ENCODE measurements around the gene C17orf114.

C17orf114 gene

DNA sequence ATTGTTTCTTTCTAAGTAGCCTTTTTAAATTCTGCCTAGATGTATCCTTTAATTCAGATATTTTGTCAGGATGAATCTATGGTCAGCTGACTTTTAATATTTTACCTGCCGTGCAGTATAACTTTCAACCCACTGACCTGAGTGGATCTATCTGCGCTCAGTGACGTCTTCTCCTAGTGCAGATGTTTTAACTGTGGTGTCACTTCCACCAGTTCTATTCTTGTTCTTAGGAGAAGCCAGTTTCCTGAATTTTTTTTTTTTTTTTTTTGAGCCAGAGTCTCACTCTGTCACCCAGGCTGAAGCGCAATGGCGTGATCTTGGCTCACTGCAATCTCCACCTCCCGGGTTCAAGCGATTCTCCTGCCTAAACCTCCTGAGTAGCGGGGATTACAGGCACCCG lies 35.4 kb downstream of the C17orf114 start:
- ChIA-PET POLR2A (no interaction called here), CTCF (no interaction called here)
- Histone ChIP-seq H3K36me3 (ENCODE audit: control insufficient read depth in 2 of 2, insufficient read depth in 1 of 2, low read length in 2 of 2) (no peaks in the 10 kb centered on the region), H3K4me1 (ENCODE audit: control insufficient read depth, insufficient read depth, low read length) (no peaks in the 10 kb centered on the region), H3K9me3 (ENCODE audit: control insufficient read depth, insufficient read depth, low read depth, low read length) (no peaks in the 10 kb centered on the region), H3K4me3 (ENCODE audit: low read depth, low read length) (no peak overlapping the region), H3K27ac (ENCODE audit: extremely low read depth, low read depth, low read length) (no peak overlapping the region)
- no peak for TF ChIP-seq ZSCAN30 (tag by site-specific recombination; IDR thresholded peaks at IDR 0.05)
- no peak for TF ChIP-seq ZNF768 (tag by site-specific recombination; IDR thresholded peaks at IDR 0.05)
- TF ChIP-seq ZNF24 (tag by site-specific recombination; IDR thresholded peaks at IDR 0.05), result no peak
- TF ChIP-seq ZNF248 (tag by site-specific recombination; IDR thresholded peaks at IDR 0.05), result no peak
- TF ChIP-seq ZNF704 (tag by site-specific recombination; IDR thresholded peaks at IDR 0.05), result no peak
- TF ChIP-seq ZNF600 (tag by site-specific recombination; IDR thresholded peaks at IDR 0.05), result no peak
- no peak for TF ChIP-seq ZNF670 (tag by site-specific recombination; IDR thresholded peaks at IDR 0.05; ENCODE audit: low read depth)
- no peak for TF ChIP-seq ZNF214 (tag by site-specific recombination; IDR thresholded peaks at IDR 0.05; ENCODE audit: borderline replicate concordance)
- no peak for TF ChIP-seq MYNN (tag by site-specific recombination; IDR thresholded peaks at IDR 0.05; ENCODE audit: borderline replicate concordance)
- TF ChIP-seq ZNF777 (tag by site-specific recombination; IDR thresholded peaks at IDR 0.05; ENCODE audit: borderline replicate concordance), result no peak
- no peak for TF ChIP-seq ZFP41 (tag by site-specific recombination; IDR thresholded peaks at IDR 0.05; ENCODE audit: borderline replicate concordance)
- TF ChIP-seq, protein P1, sequence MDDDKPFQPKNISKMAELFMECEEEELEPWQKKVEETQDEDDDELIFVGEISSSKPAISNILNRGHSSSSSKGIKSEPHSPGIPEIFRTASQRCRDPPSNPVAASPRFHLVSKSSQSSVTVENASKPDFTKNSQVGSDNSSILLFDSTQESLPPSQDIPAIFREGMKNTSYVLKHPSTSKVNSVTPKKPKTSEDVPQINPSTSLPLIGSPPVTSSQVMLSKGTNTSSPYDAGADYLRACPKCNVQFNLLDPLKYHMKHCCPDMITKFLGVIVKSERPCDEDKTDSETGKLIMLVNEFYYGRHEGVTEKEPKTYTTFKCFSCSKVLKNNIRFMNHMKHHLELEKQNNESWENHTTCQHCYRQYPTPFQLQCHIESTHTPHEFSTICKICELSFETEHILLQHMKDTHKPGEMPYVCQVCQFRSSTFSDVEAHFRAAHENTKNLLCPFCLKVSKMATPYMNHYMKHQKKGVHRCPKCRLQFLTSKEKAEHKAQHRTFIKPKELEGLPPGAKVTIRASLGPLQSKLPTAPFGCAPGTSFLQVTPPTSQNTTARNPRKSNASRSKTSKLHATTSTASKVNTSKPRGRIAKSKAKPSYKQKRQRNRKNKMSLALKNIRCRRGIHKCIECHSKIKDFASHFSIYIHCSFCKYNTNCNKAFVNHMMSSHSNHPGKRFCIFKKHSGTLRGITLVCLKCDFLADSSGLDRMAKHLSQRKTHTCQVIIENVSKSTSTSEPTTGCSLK (tag by site-specific recombination; IDR thresholded peaks at IDR 0.05), result no peak
- TF ChIP-seq BCL11B (tag by site-specific recombination; IDR thresholded peaks at IDR 0.05; ENCODE audit: low read depth), result no peak
- TF ChIP-seq MZF1 (tag by site-specific recombination; IDR thresholded peaks at IDR 0.05; ENCODE audit: borderline replicate concordance), result no peak

DNA sequence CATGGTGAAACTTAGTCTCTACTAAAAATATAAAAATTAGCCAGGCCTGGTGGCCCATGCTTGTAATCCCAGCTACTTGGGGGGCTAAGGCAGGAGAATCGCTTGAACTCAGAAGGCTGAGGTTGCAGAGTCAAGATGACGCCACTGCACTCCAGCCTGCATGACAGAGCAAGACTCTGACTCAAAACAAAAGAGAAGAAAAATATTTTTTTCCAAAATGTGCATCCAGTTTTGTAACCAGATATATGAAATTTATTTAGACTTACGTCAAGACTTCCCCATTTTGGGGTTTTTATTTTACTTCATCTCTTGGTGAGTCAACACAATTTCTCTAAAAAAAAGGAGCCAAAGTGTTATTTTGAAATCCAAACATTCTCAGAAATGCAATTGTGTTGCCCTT lies 35.9 kb downstream of the C17orf114 start:
- no peak overlapping the region for H3K27ac ChIP-seq (ENCODE audit: extremely low read depth, low read depth, low read length)
- no peaks in the 10 kb centered on the region for H3K9me3 ChIP-seq (ENCODE audit: control insufficient read depth, insufficient read depth, low read depth, low read length)
- H3K4me3 ChIP-seq (ENCODE audit: low read depth, low read length), result no peak overlapping the region
- CTCF ChIA-PET, result no interaction called here
- H3K36me3 ChIP-seq (ENCODE audit: control insufficient read depth in 2 of 2, insufficient read depth in 1 of 2, low read length in 2 of 2), result no peaks in the 10 kb centered on the region
- no peaks in the 10 kb centered on the region for H3K4me1 ChIP-seq (ENCODE audit: control insufficient read depth, insufficient read depth, low read length)
- TF ChIP-seq ZNF211 (tag by site-specific recombination; IDR thresholded peaks at IDR 0.05; ENCODE audit: low read depth), result no peak
- no peak for TF ChIP-seq ZNF548 (tag by site-specific recombination; IDR thresholded peaks at IDR 0.05)
- no peak for TF ChIP-seq ZEB2 (tag by site-specific recombination; IDR thresholded peaks at IDR 0.05)
- TF ChIP-seq ZBTB7A (tag by site-specific recombination; IDR thresholded peaks at IDR 0.05; ENCODE audit: low read depth), result no peak
- no peak for TF ChIP-seq ZNF37A (tag by site-specific recombination; IDR thresholded peaks at IDR 0.05)
- POLR2A ChIA-PET, result no interaction called here

GRCh38 chr17:4764595-4764994 lies 37.5 kb downstream of the C17orf114 start:
- Histone ChIP-seq H3K27ac (ENCODE audit: extremely low read depth, low read depth, low read length) (no peak overlapping the region), H3K4me3 (ENCODE audit: low read depth, low read length) (no peak overlapping the region), H3K4me1 (ENCODE audit: control insufficient read depth, insufficient read depth, low read length) (no peaks in the 10 kb centered on the region), H3K36me3 (ENCODE audit: control insufficient read depth in 2 of 2, insufficient read depth in 1 of 2, low read length in 2 of 2) (no peaks in the 10 kb centered on the region), H3K9me3 (ENCODE audit: control insufficient read depth, insufficient read depth, low read depth, low read length) (no peaks in the 10 kb centered on the region)
- ChIA-PET POLR2A (no interaction called here), CTCF (interaction anchor here (0.5 to 1.6 kb wide), 5 partner anchors 9 to 199 kb away, joined by 3 to 5 read pairs (median 3); partner anchors contain the start of gene ARRB2)
- TF ChIP-seq, protein P2, sequence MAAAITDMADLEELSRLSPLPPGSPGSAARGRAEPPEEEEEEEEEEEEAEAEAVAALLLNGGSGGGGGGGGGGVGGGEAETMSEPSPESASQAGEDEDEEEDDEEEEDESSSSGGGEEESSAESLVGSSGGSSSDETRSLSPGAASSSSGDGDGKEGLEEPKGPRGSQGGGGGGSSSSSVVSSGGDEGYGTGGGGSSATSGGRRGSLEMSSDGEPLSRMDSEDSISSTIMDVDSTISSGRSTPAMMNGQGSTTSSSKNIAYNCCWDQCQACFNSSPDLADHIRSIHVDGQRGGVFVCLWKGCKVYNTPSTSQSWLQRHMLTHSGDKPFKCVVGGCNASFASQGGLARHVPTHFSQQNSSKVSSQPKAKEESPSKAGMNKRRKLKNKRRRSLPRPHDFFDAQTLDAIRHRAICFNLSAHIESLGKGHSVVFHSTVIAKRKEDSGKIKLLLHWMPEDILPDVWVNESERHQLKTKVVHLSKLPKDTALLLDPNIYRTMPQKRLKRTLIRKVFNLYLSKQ (tag by site-specific recombination; IDR thresholded peaks at IDR 0.05; ENCODE audit: borderline replicate concordance), result no peak
- TF ChIP-seq PRDM1 (tag by site-specific recombination; IDR thresholded peaks at IDR 0.05) (no peak), BCL11B (tag by site-specific recombination; IDR thresholded peaks at IDR 0.05; ENCODE audit: low read depth) (no peak), ZNF211 (tag by site-specific recombination; IDR thresholded peaks at IDR 0.05; ENCODE audit: low read depth) (no peak), ZNF174 (tag by site-specific recombination; IDR thresholded peaks at IDR 0.05) (no peak), YY1 (tag by site-specific recombination; IDR thresholded peaks at IDR 0.05) (no peak), BCL11A (tag by site-specific recombination; IDR thresholded peaks at IDR 0.05; ENCODE audit: low read depth) (no peak), ZNF48 (tag by site-specific recombination; IDR thresholded peaks at IDR 0.05) (no peak)
- TF ChIP-seq, protein P3, sequence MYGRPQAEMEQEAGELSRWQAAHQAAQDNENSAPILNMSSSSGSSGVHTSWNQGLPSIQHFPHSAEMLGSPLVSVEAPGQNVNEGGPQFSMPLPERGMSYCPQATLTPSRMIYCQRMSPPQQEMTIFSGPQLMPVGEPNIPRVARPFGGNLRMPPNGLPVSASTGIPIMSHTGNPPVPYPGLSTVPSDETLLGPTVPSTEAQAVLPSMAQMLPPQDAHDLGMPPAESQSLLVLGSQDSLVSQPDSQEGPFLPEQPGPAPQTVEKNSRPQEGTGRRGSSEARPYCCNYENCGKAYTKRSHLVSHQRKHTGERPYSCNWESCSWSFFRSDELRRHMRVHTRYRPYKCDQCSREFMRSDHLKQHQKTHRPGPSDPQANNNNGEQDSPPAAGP (tag by site-specific recombination; IDR thresholded peaks at IDR 0.05), result no peak

Measured in HEK293 (cell line).